SH-SY5Y (cell line): Measurements from ENCODE around the gene SLC1A1.

ENCODE experiments used
- GATA2 ChIP-seq: IDR thresholded peaks from 2 replicates; pipeline ENCODE4 v1.6.1; 2011; ENCODE audit warnings: mild to moderate bottlenecking, low read depth, low read length
- GATA3 ChIP-seq: IDR thresholded peaks from 2 replicates; pipeline ENCODE4 v1.6.1; 2011; ENCODE audit warnings: low read depth, mild to moderate bottlenecking, low read length, moderate library complexity

Gene SLC1A1

GRCh38 chr9:4596165-4596922, 106.1 kb downstream of the SLC1A1 start:
- no peak for TF ChIP-seq GATA3
- TF ChIP-seq GATA2 = no peak

DNA sequence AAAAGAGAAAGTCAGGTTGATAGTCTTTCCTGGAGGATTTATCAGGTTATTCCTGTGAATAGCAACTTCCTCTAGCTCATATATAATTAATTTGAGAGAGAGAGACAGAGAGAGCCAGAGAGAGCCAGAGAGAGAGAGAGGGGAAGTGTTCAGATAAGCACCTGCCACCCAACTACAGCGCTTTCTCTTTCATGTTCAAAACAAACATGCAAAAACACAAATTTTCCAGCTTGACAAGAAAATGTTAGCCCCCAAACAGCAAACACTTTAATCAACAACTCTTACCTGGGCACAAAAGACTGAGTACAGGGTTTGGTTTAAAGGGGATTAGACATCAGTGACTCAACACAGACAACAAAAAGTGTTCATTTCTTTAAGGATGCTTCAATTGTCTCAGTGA, 110.1 kb downstream of the SLC1A1 start:
- TF ChIP-seq GATA3 (no peak), GATA2 (no peak)

DNA sequence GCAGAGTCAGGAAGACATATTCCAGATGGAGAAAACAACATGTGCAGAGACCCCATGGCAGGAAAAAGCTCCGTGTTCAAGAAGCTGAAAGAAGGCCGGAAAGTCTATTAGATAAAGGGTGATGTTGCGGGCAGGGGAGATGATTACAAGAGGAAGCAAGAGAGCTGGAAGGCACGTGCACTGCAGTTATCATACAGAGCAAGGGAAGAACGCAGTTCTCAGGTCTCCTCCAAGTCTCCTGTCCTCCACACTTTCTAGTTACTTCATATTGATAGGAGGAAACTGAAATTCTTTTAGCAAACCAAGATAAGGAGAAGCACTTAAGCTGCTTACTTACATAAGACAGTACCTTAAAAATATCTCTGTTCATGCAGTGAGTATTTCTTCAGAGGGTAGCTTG, 113.6 kb downstream of the SLC1A1 start:
- TF ChIP-seq GATA3 (no peak), GATA2 (no peak)

- TF ChIP-seq GATA3 (no peak), GATA2 (no peak)
Observed at GRCh38 chr9:4604678-4605095, 114.4 kb downstream of the SLC1A1 start.

DNA sequence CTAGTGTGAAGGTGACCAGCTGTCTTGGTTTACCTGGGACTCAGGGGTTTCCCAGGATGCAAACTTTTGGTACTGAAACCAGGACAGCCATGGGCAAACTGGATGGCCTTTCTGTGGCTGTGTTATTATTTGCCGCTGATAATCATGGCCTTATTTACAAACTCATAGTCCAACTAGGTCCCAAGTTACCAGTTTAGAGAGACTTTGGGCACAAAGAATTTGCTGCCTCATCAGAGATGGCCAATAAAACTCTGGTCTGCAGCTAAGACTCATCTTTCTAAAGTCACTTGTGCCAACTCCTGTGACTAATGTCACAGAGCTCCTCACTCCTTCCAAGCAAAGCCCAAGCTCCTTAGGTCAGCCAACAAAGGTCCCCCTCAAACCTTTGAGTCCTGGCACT, 124.4 kb downstream of the SLC1A1 start:
- TF ChIP-seq GATA3 (no peak), GATA2 (no peak)

DNA sequence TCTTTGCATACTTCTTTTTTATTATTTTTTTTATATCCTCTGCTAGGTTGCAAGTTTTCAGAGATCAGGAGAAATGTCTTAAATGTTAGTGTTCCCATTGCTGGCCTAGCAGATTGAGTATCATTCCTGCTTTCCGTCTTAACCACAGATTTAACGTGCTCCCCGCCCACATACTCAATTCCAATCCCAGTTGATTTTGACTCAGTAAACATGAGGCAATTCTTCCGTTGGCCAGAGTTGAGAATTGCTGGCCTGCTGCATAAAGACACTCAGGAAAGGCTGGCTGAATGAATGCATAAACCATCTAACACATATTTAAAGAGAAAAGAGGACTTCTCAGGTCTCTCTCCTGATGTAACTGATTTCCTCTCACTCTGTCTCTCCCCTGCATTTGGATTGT, 125.0 kb downstream of the SLC1A1 start:
- no peak for TF ChIP-seq GATA2
- no peak for TF ChIP-seq GATA3

- TF ChIP-seq GATA3 = no peak
- no peak for TF ChIP-seq GATA2
Observed at GRCh38 chr9:4615778-4616177, 125.5 kb downstream of the SLC1A1 start.

DNA sequence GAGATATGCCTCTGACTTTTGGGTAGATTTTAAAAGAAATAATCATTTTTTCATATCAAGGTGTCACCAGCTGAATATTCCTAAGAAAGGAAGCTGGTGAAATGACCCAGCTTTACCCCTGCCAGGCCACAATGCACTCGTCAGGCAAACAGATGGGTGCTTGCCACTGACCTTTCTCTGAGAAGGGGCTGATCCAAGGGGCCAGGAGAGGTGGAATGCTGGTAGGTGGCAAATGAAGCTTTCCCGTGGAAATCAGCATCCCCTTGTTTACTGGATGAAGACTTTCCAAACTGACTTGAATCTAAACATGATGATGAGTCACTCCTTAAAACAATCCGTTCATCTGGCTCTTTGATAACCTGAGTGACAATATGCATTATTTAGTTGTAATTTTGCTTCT, 127.5 kb downstream of the SLC1A1 start:
- no peak for TF ChIP-seq GATA2
- TF ChIP-seq GATA3 = no peak

GRCh38 chr9:4618700-4619099, 128.4 kb downstream of the SLC1A1 start:
- TF ChIP-seq GATA2 = no peak

DNA sequence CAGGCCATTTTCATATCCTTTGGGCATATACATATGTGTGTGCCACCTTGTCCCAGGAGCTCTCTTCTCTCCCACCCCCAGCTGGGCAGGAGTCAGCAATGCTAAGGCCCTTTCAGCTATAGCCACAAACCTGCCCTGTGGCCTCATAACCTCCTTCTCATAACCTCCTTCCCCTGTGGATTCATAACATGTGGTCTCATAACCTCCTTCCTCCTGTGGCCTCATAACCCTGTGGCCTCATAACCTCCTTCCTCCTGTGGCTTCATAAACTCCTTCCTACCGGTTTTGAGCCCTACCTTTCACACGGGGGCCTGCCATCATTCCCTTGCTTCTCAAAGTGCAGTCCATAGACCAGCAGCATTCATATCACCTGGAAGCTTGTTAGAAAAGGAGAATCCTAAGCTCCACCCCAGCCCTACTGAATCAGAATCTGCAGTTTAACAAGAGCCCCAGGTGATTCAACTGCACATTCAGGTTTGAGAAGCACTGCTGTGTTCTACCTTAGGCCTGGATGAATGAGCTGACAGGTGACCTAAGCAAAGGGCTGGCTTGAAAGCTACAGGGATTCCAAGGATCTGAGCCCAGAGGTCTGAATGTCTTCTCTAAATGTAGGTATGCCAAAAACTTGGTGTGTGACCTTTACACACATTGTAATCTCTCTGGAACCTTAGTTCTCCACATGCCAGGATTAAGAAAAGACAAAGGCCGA, 129.9 kb downstream of the SLC1A1 start:
- TF ChIP-seq GATA3 (no peak), GATA2 (no peak)

DNA sequence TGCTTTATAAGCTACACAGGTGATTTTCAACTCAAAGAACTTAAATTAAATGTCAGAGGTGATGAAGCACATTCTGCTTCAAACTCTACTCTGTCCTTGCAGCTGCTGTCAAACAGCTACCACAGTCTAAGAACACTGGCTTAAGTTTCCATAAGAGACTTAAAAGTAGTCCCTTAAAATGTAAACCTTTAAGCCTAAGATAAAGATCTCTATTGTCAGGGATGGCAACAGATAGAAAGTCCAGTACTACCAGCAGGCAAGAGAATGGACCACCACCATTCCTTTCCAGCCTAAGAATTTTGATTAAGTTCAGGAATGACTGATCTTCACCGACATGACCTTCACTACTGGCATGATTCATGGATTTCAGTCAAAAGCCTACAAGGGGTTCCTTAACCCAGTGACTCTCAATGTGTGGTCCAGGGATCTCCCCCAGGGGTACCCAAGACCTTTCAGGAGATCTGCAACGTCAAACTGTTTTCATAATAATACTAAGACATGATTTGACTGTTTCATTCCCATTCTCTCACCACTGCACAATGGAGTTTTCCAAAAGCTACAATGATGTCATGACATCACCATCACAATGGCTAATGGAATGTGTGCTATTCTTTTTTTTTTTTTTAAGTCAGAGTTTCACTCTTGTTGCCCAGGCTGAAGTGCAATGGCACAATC, 130.8 kb downstream of the SLC1A1 start:
- TF ChIP-seq GATA3 (no peak), GATA2 (no peak)

DNA sequence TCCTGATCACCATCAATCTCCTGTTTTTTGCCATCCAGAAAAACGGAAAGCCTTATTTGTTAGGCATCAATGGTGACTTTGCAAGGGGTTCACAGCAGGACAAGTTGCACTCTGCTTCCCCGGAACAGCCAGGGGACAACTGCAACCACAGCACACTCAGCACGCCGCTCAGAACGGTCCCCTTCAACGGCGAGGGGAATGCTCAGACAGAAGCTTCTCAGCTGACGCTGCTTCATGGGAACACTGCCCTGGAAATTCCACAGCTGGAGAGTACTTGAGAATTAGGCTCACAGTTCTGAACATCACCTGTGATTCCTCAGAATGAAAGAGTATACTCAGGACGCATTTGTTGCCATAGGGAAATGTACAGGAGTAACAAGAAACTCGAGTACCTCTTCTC, 131.7 kb downstream of the SLC1A1 start:
- no peak for TF ChIP-seq GATA2
- TF ChIP-seq GATA3 = no peak

DNA sequence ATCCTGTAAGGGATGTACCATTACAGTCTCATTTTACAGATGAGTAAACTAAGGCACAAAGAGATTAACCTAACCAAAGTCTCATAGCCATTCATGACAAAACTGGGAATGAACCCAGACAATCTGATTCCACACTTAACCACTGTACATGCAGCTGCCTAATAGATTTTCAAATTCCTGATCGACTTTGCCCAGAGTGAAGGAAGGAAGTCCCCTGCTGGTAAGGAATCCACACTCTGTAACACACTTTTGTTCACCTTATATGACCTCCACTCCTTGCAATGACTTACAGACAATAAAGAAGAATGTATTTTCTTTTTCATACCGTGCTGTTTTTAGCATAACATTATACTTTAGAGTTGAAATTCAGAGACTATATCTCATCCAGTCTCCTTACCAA, 140.6 kb downstream of the SLC1A1 start:
- TF ChIP-seq GATA2 (no peak), GATA3 (no peak)
